Skeletal muscle tissue (tissue), 4 donors: ENCODE results near the gene PTMS. TPM values are rescaled to one million over a fixed set of nuclear protein-coding genes. Genes with fewer than 3 reads are reported as not detected.

Source experiments
- H3K27ac ChIP-seq: one replicate; pipeline ENCODE4 v1.7.0; 2013; ENCODE audit warnings: mild to moderate bottlenecking, low read depth, low read length, inconsistent platforms
- H3K27me3 ChIP-seq, 3 donors: one replicate each; pipeline ENCODE4 v1.7.0; 2013; ENCODE audit warnings: low read length in 3 of 3; ENCODE audit not compliant: control insufficient read depth in 3 of 3, insufficient read depth in 3 of 3
- H3K36me3 ChIP-seq, 3 donors: one replicate each; pipeline ENCODE4 v1.7.0; 2013; ENCODE audit warnings: low read length in 3 of 3; ENCODE audit not compliant: control insufficient read depth in 3 of 3, insufficient read depth in 3 of 3
- H3K4me1 ChIP-seq, 3 donors: one replicate each; pipeline ENCODE4 v1.7.0; 2013; ENCODE audit warnings: low read length in 3 of 3, mild to moderate bottlenecking in 3 of 3; ENCODE audit not compliant: control insufficient read depth in 3 of 3, insufficient read depth in 3 of 3
- H3K4me3 ChIP-seq, 3 donors: one replicate each; pipeline ENCODE4 v1.7.0; 2013; ENCODE audit warnings: low read length in 3 of 3
- H3K9ac ChIP-seq, 3 donors: one replicate each; pipeline ENCODE4 v1.7.0; 2013; ENCODE audit warnings: low read length in 3 of 3, mild to moderate bottlenecking in 3 of 3, moderate library complexity in 2 of 3, low read depth in 1 of 3
- H3K9me3 ChIP-seq, 3 donors: one replicate each; pipeline ENCODE4 v1.7.0; 2013; ENCODE audit warnings: low read length in 3 of 3; ENCODE audit not compliant: control insufficient read depth in 3 of 3
- total RNA-seq: library from RNA; depleted of rRNA; stranded (reverse); fragments of >200 nt; gene quantifications from one replicate; pipeline ENCODE4 v1.2.3, GENCODE V29; 2014
- donor health status: Osteomylitis.

PTMS gene
- total RNA-seq, 1 donor from 2014 or later = 40.2 TPM

- Histone ChIP-seq H3K4me1 (peaks cover 28 to 40% (median 31%) of the 10 kb centered on the region in 3 donors), H3K27ac (no peak overlapping the region), H3K4me3 (no peak overlapping the region), H3K9me3 (no peaks in the 10 kb centered on the region), H3K36me3 (peaks cover 0 to 7% (median 2%) of the 10 kb centered on the region in 3 donors), H3K27me3 (peaks cover 0 to 5% (median 0%) of the 10 kb centered on the region in 3 donors), H3K9ac (no peak overlapping the region)
These were observed 3.9 kb downstream of the PTMS start for GRCh38 chr12:6770094-6770493.

GRCh38 chr12:6770600-6770999 is 4.4 kb downstream of the PTMS start:
- no peak overlapping the region for H3K27ac ChIP-seq
- H3K4me1 ChIP-seq = peaks cover 23 to 35% (median 26%) of the 10 kb centered on the region in 3 donors
- H3K27me3 ChIP-seq = peaks cover 0 to 3% (median 0%) of the 10 kb centered on the region in 3 donors
- no peaks in the 10 kb centered on the region for H3K9me3 ChIP-seq
- H3K9ac ChIP-seq = no peak overlapping the region
- H3K4me3 ChIP-seq = no peak overlapping the region
- peaks cover 0 to 7% (median 2%) of the 10 kb centered on the region in 3 donors for H3K36me3 ChIP-seq

- peaks cover 0 to 7% (median 2%) of the 10 kb centered on the region in 3 donors for H3K36me3 ChIP-seq
- no peak overlapping the region for H3K27ac ChIP-seq
- no peaks in the 10 kb centered on the region for H3K27me3 ChIP-seq
- no peaks in the 10 kb centered on the region for H3K9me3 ChIP-seq
- no peak overlapping the region for H3K4me3 ChIP-seq
- H3K4me1 ChIP-seq = peaks cover 22 to 31% (median 22%) of the 10 kb centered on the region in 3 donors
- no peak overlapping the region for H3K9ac ChIP-seq
These were observed 4.9 kb downstream of the PTMS start for GRCh38 chr12:6771091-6771495.

GRCh38 chr12:6771509-6772330 is 5.6 kb downstream of the PTMS start:
- Histone ChIP-seq H3K27ac (no peak overlapping the region), H3K9ac (no peak overlapping the region), H3K4me1 (peaks cover 22 to 31% (median 22%) of the 10 kb centered on the region in 3 donors), H3K4me3 (no peak overlapping the region), H3K27me3 (no peaks in the 10 kb centered on the region), H3K36me3 (peaks cover 0 to 7% (median 2%) of the 10 kb centered on the region in 3 donors), H3K9me3 (no peaks in the 10 kb centered on the region)

- Histone ChIP-seq H3K36me3 (peaks cover 0 to 7% (median 2%) of the 10 kb centered on the region in 3 donors), H3K9ac (no peak within 1 kb of the TSS), H3K27me3 (no peaks in the 10 kb centered on the region), H3K4me3 (no peak within 1 kb of the TSS), H3K4me1 (peaks cover 22 to 31% (median 22%) of the 10 kb centered on the region in 3 donors), H3K9me3 (no peaks in the 10 kb centered on the region), H3K27ac (no peak within 1 kb of the TSS)
These were observed 6.2 kb downstream of the PTMS start, which contains the start of gene LAG3 for GRCh38 chr12:6772331-6772695. TSS of gene LAG3 (plus strand) at chr12:6772520. CDS start at chr12:6772853, 333 bp downstream.

GRCh38 chr12:6772726-6773589 is 6.8 kb downstream of the PTMS start:
- no peak overlapping the region for H3K4me3 ChIP-seq
- H3K9me3 ChIP-seq = no peaks in the 10 kb centered on the region
- H3K4me1 ChIP-seq = peaks cover 19 to 29% (median 23%) of the 10 kb centered on the region in 3 donors
- no peak overlapping the region for H3K27ac ChIP-seq
- no peak overlapping the region for H3K9ac ChIP-seq
- H3K27me3 ChIP-seq = no peaks in the 10 kb centered on the region
- peaks cover 0 to 7% (median 2%) of the 10 kb centered on the region in 3 donors for H3K36me3 ChIP-seq

- Histone ChIP-seq H3K4me3 (no peak overlapping the region), H3K9ac (no peak overlapping the region), H3K27ac (no peak overlapping the region), H3K36me3 (peaks cover 0 to 7% (median 2%) of the 10 kb centered on the region in 3 donors), H3K4me1 (peaks cover 19 to 29% (median 23%) of the 10 kb centered on the region in 3 donors), H3K9me3 (no peaks in the 10 kb centered on the region), H3K27me3 (no peaks in the 10 kb centered on the region)
These were observed 7.6 kb downstream of the PTMS start for GRCh38 chr12:6773590-6774351.

- H3K4me1 ChIP-seq = peaks cover 19 to 26% (median 22%) of the 10 kb centered on the region in 3 donors
- H3K36me3 ChIP-seq = peaks cover 0 to 7% (median 2%) of the 10 kb centered on the region in 3 donors
- H3K4me3 ChIP-seq = no peak overlapping the region
- H3K9ac ChIP-seq = no peak overlapping the region
- no peak overlapping the region for H3K27ac ChIP-seq
- H3K9me3 ChIP-seq = no peaks in the 10 kb centered on the region
- no peaks in the 10 kb centered on the region for H3K27me3 ChIP-seq
These were observed 8.4 kb downstream of the PTMS start for GRCh38 chr12:6774499-6775062.
